NCI-H748 (cell line): ENCODE measurements around the gene SLC35E4.
"Not testable (repeated sequence)": the region's sequence is repeated elsewhere in the genome, so short reads cannot be mapped to it uniquely, and the experiment has no call there.

Experiments
- DNase-seq: peaks from one replicate; lab custom pipeline; 2025; ENCODE audit not compliant: unreplicated experiment; lab: John Stamatoyannopoulos, UW

Gene SLC35E4

DNA sequence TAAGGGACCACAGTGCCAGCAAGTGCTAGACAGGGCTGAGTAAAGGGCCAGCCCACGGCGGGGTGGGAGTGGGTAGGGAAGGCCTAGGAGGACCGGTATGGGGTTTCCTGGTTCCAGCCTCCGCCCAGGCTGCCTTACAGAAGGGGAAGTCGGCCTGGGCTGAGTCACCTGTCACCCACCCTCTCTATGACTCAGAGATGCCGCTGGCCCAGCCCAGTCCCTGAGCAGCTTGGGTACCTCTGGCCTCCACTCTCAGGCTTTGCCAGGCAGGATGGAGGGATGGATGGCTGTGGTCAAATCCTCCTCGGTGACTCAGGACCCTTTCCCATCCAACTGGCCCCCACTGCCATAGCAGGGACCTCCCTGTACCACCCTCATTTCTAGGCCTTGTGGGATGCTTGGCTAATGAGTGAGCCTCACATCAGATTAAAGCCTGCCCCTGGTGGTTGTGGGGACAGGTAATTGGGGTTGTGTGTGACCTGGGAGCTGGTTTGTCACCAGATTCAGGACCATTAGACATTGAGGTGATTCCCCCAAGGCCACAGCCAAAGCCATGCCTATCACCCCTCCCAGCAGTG is 13.9 kb downstream of the SLC35E4 start:
- no peak for DNase-seq

DNA sequence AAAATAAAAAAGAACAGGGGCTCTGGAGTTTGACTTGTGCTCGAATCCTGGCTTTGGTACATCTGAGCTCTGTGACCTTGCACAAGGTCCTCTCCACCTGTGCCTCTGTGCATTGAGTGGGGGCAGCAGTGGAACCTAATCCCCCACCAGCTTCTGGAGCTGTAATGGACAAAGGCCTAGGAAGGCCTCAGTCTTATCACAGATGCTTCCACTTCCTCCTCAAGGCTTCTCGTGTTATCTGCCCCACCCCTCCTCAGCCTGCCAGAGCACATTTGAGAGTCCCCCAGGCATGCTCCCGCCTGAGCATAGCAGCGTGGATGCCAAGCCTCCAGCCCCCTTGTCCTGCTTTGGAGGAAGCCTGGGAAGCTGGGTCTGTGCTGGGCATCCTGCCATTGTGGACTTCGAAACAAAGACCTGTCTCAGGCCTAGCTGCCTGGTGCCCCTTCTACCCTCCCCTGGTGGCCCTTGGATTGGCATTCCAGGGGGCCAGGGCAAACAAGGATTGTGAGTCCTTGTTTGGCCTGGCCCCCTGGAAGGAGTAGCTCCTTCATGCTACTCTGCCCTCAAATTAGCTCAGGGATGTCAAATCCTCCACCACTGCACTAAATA is 15.0 kb downstream of the SLC35E4 start:
- no peak for DNase-seq

- no peak for DNase-seq
Measured at GRCh38 chr22:30652852-30653251, 17.3 kb downstream of the SLC35E4 start.

DNA sequence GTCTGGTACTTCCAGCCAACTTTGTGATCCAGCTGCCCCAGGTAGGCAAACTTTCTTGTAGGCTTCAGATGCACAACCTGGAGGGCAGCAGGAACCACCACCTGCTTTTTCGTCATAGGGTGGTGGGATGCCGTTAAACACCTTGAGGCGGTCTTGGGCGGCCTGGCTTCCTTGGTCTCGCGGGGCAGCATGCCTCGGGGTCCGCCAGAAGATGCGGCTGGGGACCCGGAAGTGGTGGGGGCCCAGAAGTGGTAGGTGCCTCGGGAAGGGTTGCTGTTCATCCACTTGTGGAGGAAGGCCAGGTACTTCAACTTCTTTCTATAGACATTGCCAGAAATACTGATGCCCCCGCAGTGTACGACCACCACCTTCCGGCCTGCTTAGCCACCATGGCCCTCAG is 18.8 kb downstream of the SLC35E4 start:
- DNase-seq: no peak

GRCh38 chr22:30655532-30655931 is 20.0 kb downstream of the SLC35E4 start:
- no peak for DNase-seq

DNA sequence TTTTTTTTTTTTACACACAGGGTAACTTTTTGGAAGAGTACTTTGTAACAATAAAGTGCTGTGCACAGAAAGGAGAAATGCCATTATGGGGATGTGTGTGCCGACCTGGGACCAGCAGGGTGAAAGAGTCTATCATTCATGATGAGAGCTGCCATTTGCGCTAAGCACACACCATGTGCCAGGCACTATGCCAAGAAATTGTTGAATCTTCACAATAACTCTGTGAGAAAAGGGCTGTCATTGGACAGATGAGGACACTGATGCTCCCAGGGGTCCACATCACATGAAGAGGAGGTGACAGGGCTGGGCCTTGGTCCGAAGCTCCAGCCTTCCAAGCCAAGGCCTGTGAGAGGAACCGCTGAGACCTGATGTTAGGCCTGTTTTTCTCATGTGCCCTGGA is 26.5 kb downstream of the SLC35E4 start:
- DNase-seq: peak; percentile 84

- no peak for DNase-seq
Measured at GRCh38 chr22:30664798-30665197, 29.2 kb downstream of the SLC35E4 start.

GRCh38 chr22:30665266-30665665 is 29.7 kb downstream of the SLC35E4 start:
- DNase-seq: no peak

DNA sequence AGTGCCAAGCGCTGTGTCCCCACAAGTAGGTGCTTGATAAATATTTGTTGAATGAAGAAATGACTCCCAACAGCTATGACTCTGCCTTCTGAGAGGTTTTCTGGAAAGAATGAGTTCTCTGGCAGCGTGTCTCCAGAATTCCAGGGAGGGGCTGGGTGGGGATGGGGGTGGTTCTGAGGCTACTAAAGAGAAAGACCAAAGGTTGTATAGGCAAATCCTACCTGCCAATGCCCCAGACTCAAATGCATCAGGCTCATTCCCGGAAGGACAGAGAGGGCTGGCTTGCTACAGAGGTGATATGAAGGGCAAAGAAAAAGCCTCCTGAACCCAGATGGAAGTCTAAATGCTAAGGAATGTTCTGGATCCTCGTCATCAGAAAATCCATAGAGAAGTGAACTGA is 30.2 kb downstream of the SLC35E4 start:
- DNase-seq: no peak

DNA sequence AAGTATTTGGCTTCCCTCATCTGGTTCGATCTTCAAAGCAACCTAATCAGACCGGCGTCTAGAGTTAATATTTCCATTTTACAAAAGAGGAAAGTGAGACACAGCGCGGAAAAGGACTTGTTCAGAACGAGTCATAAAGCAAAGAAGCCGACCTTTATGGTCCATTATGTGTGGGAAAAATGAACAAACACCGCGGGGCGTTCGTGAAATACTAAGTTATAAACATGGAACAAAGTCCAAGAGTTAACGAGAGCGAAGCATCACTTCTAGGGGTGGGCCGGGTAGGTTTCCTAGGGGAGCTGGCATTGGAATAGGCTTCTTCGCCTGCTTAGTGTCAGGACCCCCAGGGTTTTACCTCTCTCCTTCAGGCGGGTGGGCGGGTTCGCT is 31.5 kb downstream of the SLC35E4 start:
- DNase-seq: peak; percentile 27

- DNase-seq: peak; percentile 92
Measured at GRCh38 chr22:30667494-30668385, 32.2 kb downstream of the SLC35E4 start, which contains the start of gene DUSP18. DUSP18 (minus strand) TSS chr22:30667875; CDS start chr22:30664003, 3,872 bp downstream.

DNA sequence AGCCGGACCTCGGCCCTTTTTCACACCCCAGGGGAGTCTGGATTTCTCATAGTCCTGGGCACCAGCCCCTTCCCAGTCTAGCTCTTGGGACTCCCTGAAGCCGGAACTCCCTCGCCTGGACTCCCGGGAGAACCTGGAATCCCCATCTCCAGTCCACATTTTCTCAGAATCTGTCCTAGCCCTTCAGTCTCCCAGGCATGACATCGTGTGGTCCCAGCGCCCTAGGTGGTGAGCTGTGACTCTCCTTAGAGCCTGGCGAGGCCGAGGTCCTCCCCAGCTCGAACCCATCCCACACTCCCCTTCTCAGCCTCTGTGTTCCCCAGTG is 32.8 kb downstream of the SLC35E4 start:
- DNase-seq: peak; percentile 46

- DNase-seq: no peak
Measured at GRCh38 chr22:30671071-30671470, 35.5 kb downstream of the SLC35E4 start.

DNA sequence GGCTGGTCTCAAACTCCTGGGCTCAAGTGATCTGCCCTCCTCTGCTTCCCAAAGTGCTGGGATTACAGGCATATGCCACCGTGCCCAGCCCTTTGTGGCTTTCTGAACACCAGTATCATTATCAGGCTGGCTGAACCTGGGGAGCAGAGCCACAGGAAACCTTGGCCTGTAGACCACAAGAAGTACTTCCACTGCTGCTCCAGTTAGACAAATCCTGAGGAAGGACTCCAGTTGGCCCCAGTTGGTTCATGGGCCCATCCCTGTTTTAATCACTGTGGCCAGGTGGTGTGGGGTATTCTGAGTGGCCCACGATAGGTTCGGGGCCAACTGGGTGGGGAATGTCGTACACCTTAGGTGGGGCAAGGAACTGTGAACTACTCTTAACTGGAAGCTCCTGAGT is 37.6 kb downstream of the SLC35E4 start:
- DNase-seq: no peak

- DNase-seq: no peak
Measured at GRCh38 chr22:30674482-30674881, 38.9 kb downstream of the SLC35E4 start.

- DNase-seq: peak; percentile 79
Measured at GRCh38 chr22:30675436-30675835, 39.9 kb downstream of the SLC35E4 start.

- DNase-seq: not testable (repeated sequence)
Measured at GRCh38 chr22:30676565-30676964, 41.0 kb downstream of the SLC35E4 start.

DNA sequence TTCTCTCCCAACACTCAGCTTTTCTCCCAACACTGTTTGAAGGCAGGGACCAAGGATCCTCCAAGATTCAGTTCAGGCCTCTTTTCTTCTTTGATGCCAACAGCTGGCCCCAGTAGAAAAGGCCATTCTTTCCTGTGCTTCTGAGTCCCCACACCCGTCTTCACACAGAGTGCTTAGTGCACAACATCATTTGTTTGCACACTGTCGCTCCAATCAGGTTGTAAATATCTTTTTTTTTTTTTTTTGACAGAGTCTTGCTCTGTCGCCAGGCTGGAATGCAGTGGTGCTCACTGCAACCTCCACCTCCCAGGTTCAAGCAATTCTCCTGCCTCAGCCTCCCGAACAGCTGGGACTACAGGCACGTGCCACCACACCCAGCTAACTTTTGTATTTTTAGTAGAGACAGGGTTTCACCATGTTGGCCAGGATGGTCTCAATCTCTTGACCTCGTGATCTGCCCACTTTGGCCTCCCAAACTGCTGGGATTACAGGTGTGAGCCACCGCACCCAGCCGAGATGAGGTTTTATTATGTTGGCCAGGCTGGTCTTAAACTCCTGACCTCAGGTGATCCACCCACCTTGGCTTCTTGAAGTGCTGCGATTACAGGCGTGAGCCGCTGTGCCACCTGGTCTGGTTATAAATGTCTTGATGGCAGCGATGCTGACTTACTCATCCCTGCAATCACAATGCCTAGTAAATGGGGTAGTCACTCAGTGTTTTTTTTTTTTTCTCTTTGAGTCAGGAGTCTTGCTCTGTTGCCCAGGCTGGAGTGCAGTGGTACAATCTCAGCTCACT is 44.5 kb downstream of the SLC35E4 start:
- not testable (repeated sequence) for DNase-seq

DNA sequence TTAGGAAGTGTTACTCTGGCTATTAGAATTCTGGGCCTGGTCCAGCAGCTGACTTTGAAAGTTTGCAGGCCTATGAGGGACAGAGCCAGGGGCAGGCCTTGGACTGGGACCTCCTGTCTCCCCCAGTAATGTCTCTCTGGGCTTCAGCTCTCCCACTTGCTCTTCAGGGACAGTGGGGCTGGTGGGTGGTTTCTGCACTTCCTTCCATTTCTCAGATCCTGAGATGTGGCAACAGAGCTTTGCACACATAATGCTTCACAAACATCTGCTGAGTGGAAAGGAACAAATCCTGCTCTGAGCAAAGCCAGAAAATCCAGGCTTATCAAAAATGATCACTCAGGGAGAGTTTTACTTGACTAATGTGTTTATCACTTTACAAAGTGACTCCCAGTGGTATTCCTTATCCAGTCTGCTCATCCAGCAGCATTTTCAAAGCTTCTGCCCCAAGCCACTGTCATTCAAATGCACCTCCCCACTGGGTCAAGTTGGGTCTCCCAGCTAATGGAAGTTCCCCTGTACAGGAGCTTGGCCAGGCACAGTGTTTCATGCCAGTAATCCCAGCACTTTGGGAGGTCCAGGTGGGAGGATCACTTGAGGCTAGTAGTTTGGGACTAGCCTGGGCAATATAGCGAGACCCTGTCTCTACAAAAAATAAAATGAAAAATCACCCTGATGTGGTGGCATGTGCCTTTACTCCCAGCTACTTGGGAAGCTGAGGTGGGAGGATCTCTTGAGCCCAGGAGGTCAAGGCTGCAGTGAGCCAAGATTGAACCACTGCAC is 45.6 kb downstream of the SLC35E4 start:
- no peak for DNase-seq

DNA sequence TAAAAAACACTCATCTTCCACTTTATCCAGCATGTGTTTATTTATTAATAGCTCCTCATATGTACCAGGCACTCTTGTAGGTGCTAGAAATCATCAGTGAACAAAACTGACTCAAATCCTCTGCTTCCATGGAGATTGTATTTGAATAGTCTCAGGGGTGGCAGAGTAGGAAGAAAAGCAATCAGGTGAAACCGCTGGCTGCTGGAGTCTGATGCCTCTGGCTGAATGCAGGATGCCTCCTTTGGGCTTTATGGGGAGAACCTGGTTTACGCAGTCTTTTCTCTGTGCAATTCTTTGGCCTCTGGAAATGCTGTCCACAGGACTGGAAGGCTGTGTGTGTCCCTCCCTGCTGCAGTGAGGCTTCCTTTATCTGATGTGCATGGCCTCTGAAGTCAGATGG is 46.2 kb downstream of the SLC35E4 start:
- no peak for DNase-seq

GRCh38 chr22:30685178-30685577 is 49.6 kb downstream of the SLC35E4 start:
- DNase-seq: no peak
